Measurements from ENCODE around the gene MARCHF2.
"Not testable (repeated sequence)": the region's sequence is repeated elsewhere in the genome, so short reads cannot be mapped to it uniquely, and the experiment has no call there.

Gene MARCHF2

GRCh38 chr19:8410718-8411117 lies 2.4 kb upstream of the MARCHF2 start:
- DNase-seq (ENCODE audit: low read depth, low spot score) = peak; percentile 62

GRCh38 chr19:8413629-8413995 lies 507 bp downstream of the MARCHF2 start:
- no peak for DNase-seq (ENCODE audit: low read depth, low spot score)

- no peak for DNase-seq (ENCODE audit: low read depth, low spot score)
These were observed 3.7 kb downstream of the MARCHF2 start for GRCh38 chr19:8416796-8417195.

- DNase-seq (ENCODE audit: low read depth, low spot score) = no peak
These were observed 8.7 kb downstream of the MARCHF2 start for GRCh38 chr19:8421484-8422461.

- DNase-seq (ENCODE audit: low read depth, low spot score) = peak; percentile 92
These were observed 10.7 kb downstream of the MARCHF2 start for GRCh38 chr19:8423817-8424223.

- not testable (repeated sequence) for DNase-seq (ENCODE audit: low read depth, low spot score)
These were observed 12.2 kb downstream of the MARCHF2 start for GRCh38 chr19:8425331-8425730.

- DNase-seq (ENCODE audit: low read depth, low spot score) = no peak
These were observed 13.2 kb downstream of the MARCHF2 start for GRCh38 chr19:8426283-8426682.

- DNase-seq (ENCODE audit: low read depth, low spot score) = no peak
These were observed 15.9 kb downstream of the MARCHF2 start for GRCh38 chr19:8429044-8429443.

- no peak for DNase-seq (ENCODE audit: low read depth, low spot score)
These were observed 16.7 kb downstream of the MARCHF2 start for GRCh38 chr19:8429826-8430225.

GRCh38 chr19:8430650-8431049 lies 17.5 kb downstream of the MARCHF2 start:
- DNase-seq (ENCODE audit: low read depth, low spot score) = no peak

- peak; percentile 30 for DNase-seq (ENCODE audit: low read depth, low spot score)
These were observed 25.1 kb downstream of the MARCHF2 start for GRCh38 chr19:8438236-8438635.

- DNase-seq (ENCODE audit: low read depth, low spot score) = peak; percentile 77
These were observed 28.8 kb downstream of the MARCHF2 start for GRCh38 chr19:8441725-8442544.

GRCh38 chr19:8444140-8444676 lies 31.1 kb downstream of the MARCHF2 start:
- not testable (repeated sequence) for DNase-seq (ENCODE audit: low read depth, low spot score)

GRCh38 chr19:8444677-8445487 lies 31.8 kb downstream of the MARCHF2 start, which contains the start of gene HNRNPM:
Gene HNRNPM, plus strand, starts transcription at chr19:8444975. Its CDS starts 24 bp downstream, at chr19:8444999.
- peak; percentile 99 for DNase-seq (ENCODE audit: low read depth, low spot score)

- no peak for DNase-seq (ENCODE audit: low read depth, low spot score)
These were observed 32.4 kb downstream of the MARCHF2 start for GRCh38 chr19:8445488-8446001.

GRCh38 chr19:8446061-8446709 lies 33.1 kb downstream of the MARCHF2 start:
- no peak for DNase-seq (ENCODE audit: low read depth, low spot score)

GRCh38 chr19:8449830-8450229 lies 36.7 kb downstream of the MARCHF2 start:
- peak; percentile 84 for DNase-seq (ENCODE audit: low read depth, low spot score)

- no peak for DNase-seq (ENCODE audit: low read depth, low spot score)
These were observed 38.3 kb downstream of the MARCHF2 start for GRCh38 chr19:8451377-8451776.

- DNase-seq (ENCODE audit: low read depth, low spot score) = no peak
These were observed 38.8 kb downstream of the MARCHF2 start for GRCh38 chr19:8451885-8452284.

- no peak for DNase-seq (ENCODE audit: low read depth, low spot score)
These were observed 39.5 kb downstream of the MARCHF2 start for GRCh38 chr19:8452446-8453123.

Measured in ELF-1 (cell line).